Rectal smooth muscle tissue (tissue), 1 donor: ENCODE measurements around the gene KCNS1.

ENCODE experiments used
- H3K27ac ChIP-seq: one replicate; pipeline ENCODE4 v1.7.0; 2013; ENCODE audit warnings: low read depth, low read length, inconsistent platforms
- H3K27me3 ChIP-seq: one replicate; pipeline ENCODE4 v1.7.0; 2013; ENCODE audit warnings: low read length; ENCODE audit not compliant: control insufficient read depth, insufficient read depth
- H3K36me3 ChIP-seq: one replicate; pipeline ENCODE4 v1.7.0; 2013; ENCODE audit warnings: low read length; ENCODE audit not compliant: control insufficient read depth, insufficient read depth
- H3K4me1 ChIP-seq: one replicate; pipeline ENCODE4 v1.7.0; 2013; ENCODE audit warnings: low read length; ENCODE audit not compliant: control insufficient read depth, insufficient read depth
- H3K4me3 ChIP-seq: one replicate; pipeline ENCODE4 v1.7.0; 2013; ENCODE audit warnings: low read length
- H3K9ac ChIP-seq: one replicate; pipeline ENCODE4 v1.7.0; 2013; ENCODE audit warnings: low read length

KCNS1 gene

GRCh38 chr20:45101333-45101850 lies 465 bp upstream of the KCNS1 start:
- H3K4me3 ChIP-seq, result no peak overlapping the region
- H3K9ac ChIP-seq, result no peak overlapping the region
- H3K27me3 ChIP-seq, result peaks cover 17% of the 10 kb centered on the region
- no peaks in the 10 kb centered on the region for H3K4me1 ChIP-seq
- H3K27ac ChIP-seq, result no peak overlapping the region
- no peaks in the 10 kb centered on the region for H3K36me3 ChIP-seq

- H3K36me3 ChIP-seq, result no peaks in the 10 kb centered on the region
- H3K4me1 ChIP-seq, result no peaks in the 10 kb centered on the region
- H3K27ac ChIP-seq, result no peak overlapping the region
- peak overlapping the region; percentile 26 for H3K4me3 ChIP-seq
- no peak overlapping the region for H3K9ac ChIP-seq
- H3K27me3 ChIP-seq, result peaks cover 20% of the 10 kb centered on the region
Measured at GRCh38 chr20:45098103-45098773, 2.7 kb downstream of the KCNS1 start.

GRCh38 chr20:45097485-45098102 lies 3.3 kb downstream of the KCNS1 start:
- H3K4me1 ChIP-seq, result no peaks in the 10 kb centered on the region
- H3K9ac ChIP-seq, result no peak overlapping the region
- H3K36me3 ChIP-seq, result no peaks in the 10 kb centered on the region
- peak overlapping the region; percentile 26 for H3K4me3 ChIP-seq
- H3K27ac ChIP-seq, result no peak overlapping the region
- peaks cover 20% of the 10 kb centered on the region for H3K27me3 ChIP-seq

- H3K27ac ChIP-seq, result no peak overlapping the region
- no peaks in the 10 kb centered on the region for H3K4me1 ChIP-seq
- H3K27me3 ChIP-seq, result peaks cover 20% of the 10 kb centered on the region
- no peaks in the 10 kb centered on the region for H3K36me3 ChIP-seq
- no peak overlapping the region for H3K4me3 ChIP-seq
- no peak overlapping the region for H3K9ac ChIP-seq
Measured at GRCh38 chr20:45096781-45097180, 4.1 kb downstream of the KCNS1 start.

- H3K27ac ChIP-seq, result no peak overlapping the region
- H3K27me3 ChIP-seq, result peaks cover 20% of the 10 kb centered on the region
- no peak overlapping the region for H3K4me3 ChIP-seq
- H3K36me3 ChIP-seq, result no peaks in the 10 kb centered on the region
- no peak overlapping the region for H3K9ac ChIP-seq
- H3K4me1 ChIP-seq, result no peaks in the 10 kb centered on the region
Measured at GRCh38 chr20:45095805-45096238, 5.1 kb downstream of the KCNS1 start.

GRCh38 chr20:45094864-45095574 lies 5.9 kb downstream of the KCNS1 start:
- H3K27ac ChIP-seq, result no peak overlapping the region
- no peaks in the 10 kb centered on the region for H3K4me1 ChIP-seq
- no peaks in the 10 kb centered on the region for H3K36me3 ChIP-seq
- H3K27me3 ChIP-seq, result peaks cover 17% of the 10 kb centered on the region
- no peak overlapping the region for H3K9ac ChIP-seq
- H3K4me3 ChIP-seq, result no peak overlapping the region

GRCh38 chr20:45094201-45094600 lies 6.7 kb downstream of the KCNS1 start:
- H3K36me3 ChIP-seq, result no peaks in the 10 kb centered on the region
- H3K27ac ChIP-seq, result no peak overlapping the region
- no peaks in the 10 kb centered on the region for H3K4me1 ChIP-seq
- no peak overlapping the region for H3K9ac ChIP-seq
- peaks cover 17% of the 10 kb centered on the region for H3K27me3 ChIP-seq
- no peak overlapping the region for H3K4me3 ChIP-seq

- no peak overlapping the region for H3K27ac ChIP-seq
- H3K4me3 ChIP-seq, result no peak overlapping the region
- peaks cover 13% of the 10 kb centered on the region for H3K27me3 ChIP-seq
- H3K4me1 ChIP-seq, result no peaks in the 10 kb centered on the region
- no peaks in the 10 kb centered on the region for H3K36me3 ChIP-seq
- H3K9ac ChIP-seq, result no peak overlapping the region
Measured at GRCh38 chr20:45092898-45093297, 8.0 kb downstream of the KCNS1 start.

- Histone ChIP-seq H3K4me1 (no peaks in the 10 kb centered on the region), H3K27me3 (peaks cover 3% of the 10 kb centered on the region), H3K36me3 (no peaks in the 10 kb centered on the region), H3K9ac (no peak overlapping the region), H3K27ac (no peak overlapping the region), H3K4me3 (no peak overlapping the region)
Measured at GRCh38 chr20:45091366-45091765, 9.6 kb downstream of the KCNS1 start.

GRCh38 chr20:45090481-45090880 lies 10.4 kb downstream of the KCNS1 start:
- no peaks in the 10 kb centered on the region for H3K27me3 ChIP-seq

GRCh38 chr20:45088247-45088646 lies 12.7 kb downstream of the KCNS1 start:
- Histone ChIP-seq H3K27ac (no peak overlapping the region), H3K27me3 (no peaks in the 10 kb centered on the region), H3K4me1 (no peaks in the 10 kb centered on the region), H3K4me3 (no peak overlapping the region), H3K9ac (no peak overlapping the region), H3K36me3 (no peaks in the 10 kb centered on the region)

More at GRCh38 chr20:45090481-45090880, 10.4 kb downstream of the KCNS1 start:
- Histone ChIP-seq H3K36me3 (no peaks in the 10 kb centered on the region), H3K9ac (no peak overlapping the region), H3K4me1 (no peaks in the 10 kb centered on the region), H3K4me3 (no peak overlapping the region), H3K27ac (no peak overlapping the region)

- H3K27ac ChIP-seq, result no peak overlapping the region
- no peaks in the 10 kb centered on the region for H3K27me3 ChIP-seq
- H3K9ac ChIP-seq, result no peak overlapping the region
- H3K36me3 ChIP-seq, result no peaks in the 10 kb centered on the region
- H3K4me1 ChIP-seq, result no peaks in the 10 kb centered on the region
- no peak overlapping the region for H3K4me3 ChIP-seq
Measured at GRCh38 chr20:45087814-45088213, 13.1 kb downstream of the KCNS1 start.
